B cell (primary cell): ENCODE results near the gene LILRB3. TPM values are rescaled to one million over a fixed set of nuclear protein-coding genes. Genes with fewer than 3 reads are reported as not detected.
"Not testable (repeated sequence)": the region's sequence is repeated elsewhere in the genome, so short reads cannot be mapped to it uniquely, and the experiment has no call there.

Source experiments
- ATAC-seq: fragments of 200-7000 bp; cut with Tn5 transposase; one replicate; pipeline ENCODE4 v1.10.0; 2021; ENCODE audit warnings: low read depth, mild to moderate bottlenecking, moderate number of reproducible peaks, moderate library complexity
- CTCF ChIA-PET: fragments of 350-600 bp; sonication (Branson Sonifier 250); formaldehyde crosslinking; loops from one replicate; lab custom pipeline; 2021; ENCODE audit warnings: antibody characterized with exemption, inconsistent platforms; lab: Charles Lee
- POLR2A ChIA-PET: fragments of 350-600 bp; sonication (Branson Sonifier 250); formaldehyde crosslinking; loops from one replicate; lab custom pipeline; 2021; ENCODE audit warnings: antibody characterized with exemption; lab: Charles Lee
- DNase-seq: peaks from one replicate; pipeline ENCODE4 v3.0.0; 2013
- H2AFZ ChIP-seq: 2 replicates; pipeline ENCODE4 v1.6.1; 2012; ENCODE audit warnings: mild to moderate bottlenecking, low read depth, low read length; ENCODE audit not compliant: insufficient read depth, poor library complexity, severe bottlenecking
- H3K27ac ChIP-seq, 2 donors: 1 replicate in 1 of 2; 2 replicates in 1 of 2; pipeline ENCODE4 v1.5.1; 2012 to 2013; ENCODE audit warnings: low read length in 2 of 2, mild to moderate bottlenecking in 2 of 2, moderate library complexity in 1 of 2
- H3K27me3 ChIP-seq, 4 experiments: fragments of 200-600 bp in 1 of 4; sonication (generic) in 1 of 4; replicated peaks in 1 of 4; 1 replicate in 2 of 4; 2 replicates in 2 of 4; pipeline versions ENCODE4 v1.6.1 to v1.7.0; 2013 to 2016; ENCODE audit warnings: low read length in 3 of 4, mild to moderate bottlenecking in 2 of 4, mixed read lengths in 1 of 4, moderate library complexity in 1 of 4; ENCODE audit not compliant: insufficient read depth in 4 of 4, control insufficient read depth in 3 of 4; ENCODE audit errors: control extremely low read depth in 1 of 4
- H3K36me3 ChIP-seq, 2 experiments: replicated peaks in 1 of 2; 1 replicate in 1 of 2; 2 replicates in 1 of 2; pipeline versions ENCODE4 v1.6.1 to v1.7.1; 2013; ENCODE audit warnings: low read length in 1 of 2; ENCODE audit not compliant: insufficient read depth in 2 of 2, control insufficient read depth in 1 of 2; ENCODE audit errors: control extremely low read depth in 1 of 2, extremely low read depth in 1 of 2
- H3K4me1 ChIP-seq, 2 donors: fragments of 200-600 bp in 1 of 2; sonication (generic) in 1 of 2; 1 replicate in 1 of 2; 2 replicates in 1 of 2; pipeline versions ENCODE4 v1.5.1 to v1.6.1; 2013 to 2017; ENCODE audit warnings: low read length in 2 of 2; ENCODE audit not compliant: control insufficient read depth in 2 of 2, insufficient read depth in 2 of 2
- H3K4me2 ChIP-seq: replicated peaks from 2 replicates; pipeline ENCODE3; 2012; ENCODE audit warnings: mild to moderate bottlenecking, low read depth, low read length; ENCODE audit not compliant: poor library complexity, severe bottlenecking
- H3K4me3 ChIP-seq, 5 experiments: fragments of 200-600 bp in 1 of 5; sonication (generic) in 1 of 5; 1 replicate in 3 of 5; 2 replicates in 2 of 5; pipeline versions ENCODE4 v1.5.1 to v1.7.0; 2011 to 2016; ENCODE audit warnings: low read length in 4 of 5, mild to moderate bottlenecking in 4 of 5, low read depth in 2 of 5, control low read depth in 1 of 5, moderate library complexity in 1 of 5; ENCODE audit not compliant: insufficient read depth in 1 of 5; ENCODE audit errors: control extremely low read depth in 1 of 5, extremely low read depth in 1 of 5
- H3K79me2 ChIP-seq: fragments of 200-600 bp; sonication (generic); one replicate; pipeline ENCODE4 v1.6.0; 2016; ENCODE audit warnings: low read length; ENCODE audit not compliant: control insufficient read depth, insufficient read depth
- H3K9ac ChIP-seq: fragments of 200-600 bp; sonication (generic); 2 replicates; pipeline ENCODE4 v1.6.1; 2017; ENCODE audit warnings: mild to moderate bottlenecking, low read length, moderate library complexity
- H3K9me3 ChIP-seq, 3 donors: one replicate each; pipeline versions ENCODE4 v1.6.1 to v1.7.1; 2013; ENCODE audit warnings: low read length in 2 of 3; ENCODE audit not compliant: control insufficient read depth in 2 of 3, insufficient read depth in 1 of 3; ENCODE audit errors: control extremely low read depth in 1 of 3
- H4K20me1 ChIP-seq: 2 replicates; pipeline ENCODE4 v1.6.0; 2012; ENCODE audit warnings: mild to moderate bottlenecking, low read length; ENCODE audit not compliant: insufficient read depth, control insufficient read depth, poor library complexity, severe bottlenecking
- H3K27ac Mint-ChIP-seq: one replicate; pipeline ENCODE4 v1.8.0; 2021; ENCODE audit warnings: mixed read lengths
- H3K27me3 Mint-ChIP-seq: one replicate; pipeline ENCODE4 v1.8.0; 2021; ENCODE audit warnings: mixed read lengths
- H3K4me1 Mint-ChIP-seq: one replicate; pipeline ENCODE4 v1.8.0; 2021; ENCODE audit warnings: mixed read lengths
- H3K4me3 Mint-ChIP-seq: one replicate; pipeline ENCODE4 v1.8.0; 2021; ENCODE audit warnings: mixed read lengths
- H3K9me3 Mint-ChIP-seq: one replicate; pipeline ENCODE4 v1.8.0; 2022; ENCODE audit warnings: mixed read lengths; ENCODE audit not compliant: insufficient read depth
- WGBS: methylation state at CpG from one replicate; pipeline ENCODE4 v1.1.5; 2013; ENCODE audit warnings: missing lambda C conversion rate; ENCODE audit not compliant: insufficient coverage; 5-methylcytosine and 5-hydroxymethylcytosine counted together
- intact Hi-C: fragments of 100-400 bp; cut with micrococcal nuclease; formaldehyde crosslinking; loops from one replicate; pipeline ENCODE4 v1.10.0; 2022
- polyA plus RNA-seq: library from polyadenylated mRNA; depleted of rRNA; stranded (reverse); fragments of >200 nt; gene quantifications from 2 replicates; pipeline ENCODE4 v1.2.3, GENCODE V29; 2012
- total RNA-seq, 2 donors: library from RNA; stranded (reverse); fragments of 120-200 nt in 1 of 2; gene quantifications; 1 replicate in 1 of 2; 2 replicates in 1 of 2; pipeline versions ENCODE4 v1.2.3 to v1.2.4, GENCODE V29; 2013 to 2022

Gene LILRB3
- total and polyA plus RNA-seq, 2 donors (not counting 1 experiment from before 2014, with no cell fraction given) = 0.25 to 2.3 TPM

GRCh38 chr19:54242646-54243045 lies 19.8 kb upstream of the LILRB3 start, which contains the start of gene LILRA6:
Gene LILRA6, minus strand, starts transcription at chr19:54242790.
- H3K27me3 Mint-ChIP-seq = peaks cover 12% of the 10 kb centered on the region
- H3K4me2 ChIP-seq, H3K4me1 Mint-ChIP-seq, H3K4me3 ChIP-seq, H3K27ac Mint-ChIP-seq, H3K4me3 Mint-ChIP-seq, CTCF ChIA-PET, H3K9me3 ChIP-seq, H3K9ac ChIP-seq, H4K20me1 ChIP-seq, DNase-seq, H3K36me3 ChIP-seq, ATAC-seq, H3K79me2 ChIP-seq, H3K27ac ChIP-seq, H2AFZ ChIP-seq, H3K4me1 ChIP-seq, intact Hi-C loops, POLR2A ChIA-PET, H3K9me3 Mint-ChIP-seq: not testable (repeated sequence)
- WGBS = 68% methylated on average over 4 of the region's 6 CpGs
- peaks cover 0 to 34% (median 7%) of the 10 kb centered on the region in 4 experiments for H3K27me3 ChIP-seq

DNA sequence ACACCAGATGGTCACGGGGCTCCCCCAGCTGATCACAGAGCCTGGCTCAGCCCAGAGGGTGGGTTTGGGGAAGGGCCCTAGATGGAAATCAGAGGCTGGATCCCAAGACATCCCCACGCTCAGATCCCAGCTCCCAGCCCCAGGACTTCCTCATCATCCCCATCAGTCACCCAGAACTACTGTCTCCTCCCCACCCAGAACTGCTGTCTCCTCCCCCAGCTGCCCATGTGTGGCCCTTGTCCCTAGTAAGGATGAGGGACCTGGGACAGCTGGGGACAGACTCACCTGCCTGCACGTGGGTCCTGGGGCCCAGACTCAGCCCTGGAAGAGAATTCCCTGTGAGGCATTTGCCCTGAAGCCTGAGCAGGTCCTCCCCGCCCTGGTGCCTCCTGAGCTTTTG lies 19.4 kb upstream of the LILRB3 start:
- H3K27me3 ChIP-seq = peaks cover 0 to 30% (median 5%) of the 10 kb centered on the region in 4 experiments
- H3K9ac ChIP-seq, H3K4me3 ChIP-seq, H3K4me1 ChIP-seq, H4K20me1 ChIP-seq, POLR2A ChIA-PET, H3K4me1 Mint-ChIP-seq, CTCF ChIA-PET, intact Hi-C loops, H3K27ac ChIP-seq, DNase-seq, H3K4me2 ChIP-seq, H3K27ac Mint-ChIP-seq, H3K79me2 ChIP-seq, H3K36me3 ChIP-seq, H3K9me3 ChIP-seq, H3K4me3 Mint-ChIP-seq, ATAC-seq, H2AFZ ChIP-seq, H3K9me3 Mint-ChIP-seq: not testable (repeated sequence)
- WGBS = 70% methylated on average over 2 of the region's 4 CpGs
- peaks cover 11% of the 10 kb centered on the region for H3K27me3 Mint-ChIP-seq

- H3K9me3 Mint-ChIP-seq, ATAC-seq, H3K4me2 ChIP-seq, CTCF ChIA-PET, H3K9me3 ChIP-seq, H3K4me1 ChIP-seq, H2AFZ ChIP-seq, H3K36me3 ChIP-seq, H3K79me2 ChIP-seq, H4K20me1 ChIP-seq, POLR2A ChIA-PET, intact Hi-C loops, H3K4me3 ChIP-seq, H3K27ac ChIP-seq, H3K9ac ChIP-seq, DNase-seq, H3K4me3 Mint-ChIP-seq, H3K4me1 Mint-ChIP-seq, H3K27ac Mint-ChIP-seq: not testable (repeated sequence)
- 88% methylated on average over 11 of the region's 22 CpGs for WGBS
- peaks cover 17% of the 10 kb centered on the region for H3K27me3 Mint-ChIP-seq
- H3K27me3 ChIP-seq = peaks cover 0 to 16% (median 6%) of the 10 kb centered on the region in 4 experiments
These were observed 17.8 kb upstream of the LILRB3 start for GRCh38 chr19:54240372-54241336.
